ENCODE results near the gene CALD1.

GRCh38 chr7:134999136-134999535 is 219.7 kb downstream of the CALD1 start:
- no peak for TF ChIP-seq CTCF (conservative IDR thresholded peaks at IDR 0.05; ENCODE audit: low read depth, low read length)
- TF ChIP-seq EZH2 (IDR thresholded peaks at IDR 0.05; ENCODE audit: borderline replicate concordance, low read depth, low read length, poor library complexity, severe bottlenecking), result no peak
